SJCRH30 (cell line): Measurements from ENCODE around the gene B9D2. TPM values are rescaled to one million over a fixed set of nuclear protein-coding genes. Genes with fewer than 3 reads are reported as not detected.
A peak's percentile ranks its signal among the peaks of the same experiment; 100 is the strongest.

Source experiments
- DNase-seq, 2 experiments: peaks; one replicate each; pipeline ENCODE4 v3.0.0-alpha.2; 2015 to 2020
- H3K27ac ChIP-seq: fragments of 250-450 bp; sonication (Bioruptor Pico); 2 replicates; pipeline ENCODE4 v1.5.1; 2020; ENCODE audit warnings: mild to moderate bottlenecking, moderate library complexity
- H3K27me3 ChIP-seq: fragments of 250-450 bp; sonication (Bioruptor Pico); 2 replicates; pipeline ENCODE4 v1.5.1; 2020; ENCODE audit warnings: mild to moderate bottlenecking, moderate library complexity
- H3K36me3 ChIP-seq: fragments of 250-450 bp; sonication (Bioruptor Pico); 2 replicates; pipeline ENCODE4 v1.5.1; 2020; ENCODE audit warnings: mild to moderate bottlenecking, moderate library complexity
- H3K4me1 ChIP-seq: fragments of 250-450 bp; sonication (Bioruptor Pico); 2 replicates; pipeline ENCODE4 v1.5.1; 2020; ENCODE audit warnings: mild to moderate bottlenecking, moderate library complexity
- H3K4me3 ChIP-seq: fragments of 250-450 bp; sonication (Bioruptor Pico); 2 replicates; pipeline ENCODE4 v1.5.1; 2020; ENCODE audit warnings: mild to moderate bottlenecking, moderate library complexity
- H3K9me3 ChIP-seq: fragments of 250-450 bp; sonication (Bioruptor Pico); replicated peaks from 2 replicates; pipeline ENCODE4 v1.5.1; 2020; ENCODE audit warnings: mild to moderate bottlenecking, moderate library complexity
- total RNA-seq: library from RNA; depleted of rRNA; stranded (reverse); fragments of >200 nt; shearing (Covaris generic); gene quantifications from 2 replicates; pipeline ENCODE4 v1.2.3, GENCODE V29; 2014

B9D2 gene
- total RNA-seq, 1 experiment from 2014 or later: 2.9 TPM

- Histone ChIP-seq H3K4me1 (no peaks in the 10 kb centered on the region), H3K27ac (no peak overlapping the region), H3K27me3 (no peaks in the 10 kb centered on the region), H3K4me3 (no peak overlapping the region), H3K36me3 (peaks cover 38% of the 10 kb centered on the region), H3K9me3 (no peaks in the 10 kb centered on the region)
- no peak for DNase-seq
Measured at GRCh38 chr19:41332000-41332399, 31.9 kb downstream of the B9D2 start.

- Histone ChIP-seq H3K9me3 (no peaks in the 10 kb centered on the region), H3K4me3 (no peak overlapping the region), H3K27me3 (no peaks in the 10 kb centered on the region), H3K36me3 (peaks cover 32% of the 10 kb centered on the region), H3K27ac (no peak overlapping the region), H3K4me1 (no peaks in the 10 kb centered on the region)
- DNase-seq: no peak
Measured at GRCh38 chr19:41330946-41331678, 32.8 kb downstream of the B9D2 start.

GRCh38 chr19:41330481-41330880 is 33.5 kb downstream of the B9D2 start:
- no peak overlapping the region for H3K27ac ChIP-seq
- peaks cover 2% of the 10 kb centered on the region; the same call in 1 of the 2 replicates for H3K4me1 ChIP-seq

GRCh38 chr19:41328842-41329225 is 35.1 kb downstream of the B9D2 start:
- H3K4me3 ChIP-seq: no peak overlapping the region
- DNase-seq: no peak
- H3K27me3 ChIP-seq: no peaks in the 10 kb centered on the region
- no peak overlapping the region for H3K27ac ChIP-seq
- peaks cover 20% of the 10 kb centered on the region for H3K36me3 ChIP-seq
- H3K4me1 ChIP-seq: peaks cover 14% of the 10 kb centered on the region
- H3K9me3 ChIP-seq: no peaks in the 10 kb centered on the region

More at GRCh38 chr19:41330481-41330880, 33.5 kb downstream of the B9D2 start:
- peaks cover 26% of the 10 kb centered on the region for H3K36me3 ChIP-seq
- no peaks in the 10 kb centered on the region for H3K9me3 ChIP-seq
- H3K4me3 ChIP-seq: no peak overlapping the region
- no peak for DNase-seq
- no peaks in the 10 kb centered on the region for H3K27me3 ChIP-seq

GRCh38 chr19:41328157-41328841 is 35.6 kb downstream of the B9D2 start:
- DNase-seq: no peak
- H3K27ac ChIP-seq: no peak overlapping the region
- peaks cover 19% of the 10 kb centered on the region for H3K4me1 ChIP-seq
- H3K4me3 ChIP-seq: no peak overlapping the region
- H3K9me3 ChIP-seq: no peaks in the 10 kb centered on the region
- no peaks in the 10 kb centered on the region for H3K27me3 ChIP-seq
- H3K36me3 ChIP-seq: peaks cover 20% of the 10 kb centered on the region

GRCh38 chr19:41327576-41328156 is 36.3 kb downstream of the B9D2 start:
- no peak for DNase-seq
- Histone ChIP-seq H3K27me3 (no peaks in the 10 kb centered on the region), H3K9me3 (no peaks in the 10 kb centered on the region), H3K4me3 (no peak overlapping the region), H3K36me3 (peaks cover 17% of the 10 kb centered on the region), H3K4me1 (peaks cover 25% of the 10 kb centered on the region), H3K27ac (no peak overlapping the region)

GRCh38 chr19:41327076-41327575 is 36.8 kb downstream of the B9D2 start:
- no peak overlapping the region for H3K4me3 ChIP-seq
- H3K36me3 ChIP-seq: peaks cover 11% of the 10 kb centered on the region
- H3K4me1 ChIP-seq: peaks cover 31% of the 10 kb centered on the region
- no peaks in the 10 kb centered on the region for H3K27me3 ChIP-seq
- H3K9me3 ChIP-seq: no peaks in the 10 kb centered on the region
- DNase-seq: no peak
- no peak overlapping the region for H3K27ac ChIP-seq

GRCh38 chr19:41325947-41326706 is 37.8 kb downstream of the B9D2 start:
- Histone ChIP-seq H3K4me1 (peaks cover 41% of the 10 kb centered on the region), H3K27me3 (no peaks in the 10 kb centered on the region), H3K4me3 (no peak overlapping the region), H3K9me3 (no peaks in the 10 kb centered on the region), H3K27ac (no peak overlapping the region), H3K36me3 (peaks cover 10% of the 10 kb centered on the region)
- no peak for DNase-seq

- Histone ChIP-seq H3K9me3 (no peaks in the 10 kb centered on the region), H3K27ac (no peak overlapping the region), H3K27me3 (no peaks in the 10 kb centered on the region), H3K4me1 (peaks cover 46% of the 10 kb centered on the region), H3K36me3 (peaks cover 8% of the 10 kb centered on the region), H3K4me3 (no peak overlapping the region)
- no peak for DNase-seq
Measured at GRCh38 chr19:41325640-41325946, 38.4 kb downstream of the B9D2 start.

- Histone ChIP-seq H3K27ac (no peak overlapping the region), H3K27me3 (no peaks in the 10 kb centered on the region), H3K4me1 (peaks cover 46% of the 10 kb centered on the region), H3K4me3 (no peak overlapping the region), H3K9me3 (no peaks in the 10 kb centered on the region), H3K36me3 (peaks cover 4% of the 10 kb centered on the region; the same call in 1 of the 2 replicates)
- no peak for DNase-seq
Measured at GRCh38 chr19:41324921-41325639, 38.9 kb downstream of the B9D2 start.

- H3K9me3 ChIP-seq: no peaks in the 10 kb centered on the region
- H3K4me1 ChIP-seq: peaks cover 46% of the 10 kb centered on the region
- no peaks in the 10 kb centered on the region; the same call in 1 of the 2 replicates for H3K36me3 ChIP-seq
- peak overlapping the region; percentile 85 for H3K27ac ChIP-seq
- H3K27me3 ChIP-seq: no peaks in the 10 kb centered on the region
- no peak overlapping the region for H3K4me3 ChIP-seq
- DNase-seq: no peak
Measured at GRCh38 chr19:41324231-41324702, 39.7 kb downstream of the B9D2 start.

GRCh38 chr19:41323430-41324125 is 40.4 kb downstream of the B9D2 start:
- H3K27ac ChIP-seq: peak overlapping the region; percentile 85
- no peak overlapping the region for H3K4me3 ChIP-seq
- H3K27me3 ChIP-seq: no peaks in the 10 kb centered on the region
- peaks cover 46% of the 10 kb centered on the region for H3K4me1 ChIP-seq
- DNase-seq: peak; percentile 80 to 82
- no peaks in the 10 kb centered on the region for H3K9me3 ChIP-seq
- no peaks in the 10 kb centered on the region; the same call in 1 of the 2 replicates for H3K36me3 ChIP-seq

GRCh38 chr19:41323023-41323422 is 40.9 kb downstream of the B9D2 start:
- Histone ChIP-seq H3K27ac (peak overlapping the region; percentile 85), H3K27me3 (no peaks in the 10 kb centered on the region), H3K4me3 (no peak overlapping the region), H3K9me3 (no peaks in the 10 kb centered on the region), H3K4me1 (peaks cover 46% of the 10 kb centered on the region), H3K36me3 (peaks cover 3% of the 10 kb centered on the region; the same call in 1 of the 2 replicates)
- DNase-seq: peak; percentile 71 to 72
